ENCODE data around the gene PELI3.

DNA sequence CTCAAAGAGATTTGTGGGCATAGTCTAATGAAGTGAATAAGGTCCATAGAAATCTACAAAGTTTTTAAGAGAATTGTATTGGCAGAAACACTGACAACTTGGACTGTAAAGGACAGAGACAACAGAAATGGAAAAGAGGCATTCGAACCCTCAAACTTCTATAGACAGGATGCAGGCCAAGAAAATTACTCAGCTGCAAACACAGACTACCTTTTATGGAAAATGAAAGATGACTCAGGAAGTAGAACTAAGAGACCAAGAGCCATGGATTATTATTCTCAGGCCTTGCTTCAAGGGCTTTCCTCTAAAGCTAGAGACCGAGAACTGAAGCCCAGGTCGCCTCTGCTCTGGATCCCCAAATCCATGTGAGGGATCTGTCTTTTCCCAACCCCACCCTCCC, 3.8 kb upstream of the PELI3 start:
- no peak for TF ChIP-seq BHLHE40 (IDR thresholded peaks at IDR 0.05; ENCODE audit: borderline replicate concordance in 1 of 2, low read depth in 2 of 2, low read length in 1 of 2)
- TF ChIP-seq, protein P1, sequence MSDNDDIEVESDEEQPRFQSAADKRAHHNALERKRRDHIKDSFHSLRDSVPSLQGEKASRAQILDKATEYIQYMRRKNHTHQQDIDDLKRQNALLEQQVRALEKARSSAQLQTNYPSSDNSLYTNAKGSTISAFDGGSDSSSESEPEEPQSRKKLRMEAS (IDR thresholded peaks at IDR 0.05; ENCODE audit: low read depth, low read length): no peak
- no peak for TF ChIP-seq SREBF2 (IDR thresholded peaks at IDR 0.05; ENCODE audit: low read length)
- TF ChIP-seq SIN3A (IDR thresholded peaks at IDR 0.05; ENCODE audit: low read depth, low read length): no peak

Data from GM12878 (cell line).